HG03432 (cell line): ENCODE results near the gene KLF13.

Experiments used
- ATAC-seq: cut with Tn5 transposase; IDR thresholded peaks from one replicate; pipeline ENCODE4 v1.9.1; 2021; ENCODE audit warnings: mild to moderate bottlenecking, moderate library complexity; ENCODE audit not compliant: unreplicated experiment

Gene KLF13

DNA sequence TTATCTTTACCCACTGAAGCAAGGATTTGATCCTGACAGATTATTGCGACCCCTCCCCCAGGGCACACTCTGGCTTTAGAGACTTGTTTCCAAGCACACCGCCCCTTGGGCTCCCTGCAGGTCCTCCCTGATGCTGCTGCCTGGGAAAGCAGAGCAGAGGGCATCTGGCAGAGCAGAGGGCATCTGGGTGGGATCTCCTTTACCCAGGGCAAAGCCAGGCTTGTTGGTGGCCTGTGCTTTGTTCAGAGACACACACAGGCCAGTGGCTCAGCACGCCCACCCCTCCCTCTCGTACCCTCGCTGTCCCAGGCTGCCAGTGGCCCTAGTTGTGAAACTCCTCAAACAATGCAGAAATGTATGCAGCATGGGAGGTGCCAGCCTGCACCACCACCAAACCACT lies 4.8 kb downstream of the KLF13 start:
- ATAC-seq = no peak

DNA sequence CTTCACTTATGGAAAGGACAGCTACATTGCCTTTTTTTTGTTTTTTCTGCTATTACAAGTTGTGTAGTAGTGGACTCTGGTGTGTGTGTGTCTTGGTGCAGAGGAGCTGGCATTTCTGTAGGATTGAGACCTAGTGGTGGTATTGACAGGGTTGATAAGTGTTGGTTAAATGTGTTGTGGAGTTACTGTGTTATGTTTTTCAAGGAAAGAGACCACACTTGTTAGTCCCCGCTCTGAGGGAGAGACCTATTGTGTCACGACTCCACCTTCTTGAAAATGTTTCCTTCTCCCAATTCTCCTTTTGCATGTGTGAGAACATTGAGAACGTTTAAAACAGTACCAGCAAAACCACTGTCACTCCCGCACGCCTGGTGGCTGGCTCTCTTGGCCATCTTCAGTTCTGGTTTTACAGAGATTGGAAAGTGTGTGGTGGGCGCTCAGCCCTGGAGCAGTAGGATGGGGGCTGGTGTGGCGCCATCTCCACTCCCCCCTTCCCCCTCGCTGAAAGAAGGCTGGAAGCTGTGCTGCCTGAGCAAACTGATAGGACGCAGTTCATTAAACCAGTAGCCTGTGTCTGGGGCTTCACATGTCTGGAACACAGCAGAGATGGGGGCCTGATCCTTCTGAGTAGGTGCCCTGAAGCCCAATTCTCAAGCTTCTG lies 5.5 kb downstream of the KLF13 start:
- ATAC-seq = no peak

DNA sequence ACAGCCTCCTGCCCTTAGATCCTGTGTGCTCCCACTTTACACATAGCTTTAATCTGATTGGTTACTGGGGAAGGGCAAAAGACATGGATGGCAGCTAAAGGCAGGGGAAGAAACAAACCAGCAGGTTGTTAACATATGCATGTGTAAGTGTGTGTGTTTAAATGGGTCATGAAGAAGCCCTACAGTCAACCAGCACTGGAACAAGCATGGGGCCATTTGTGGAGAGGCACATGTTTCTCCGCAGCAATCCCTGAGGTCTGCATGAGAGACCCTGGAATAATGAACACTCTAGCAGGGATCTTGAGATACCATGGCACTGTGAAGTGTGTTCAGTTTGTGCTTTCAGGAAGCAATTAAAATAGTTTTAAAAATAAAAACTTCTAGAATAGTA lies 6.0 kb downstream of the KLF13 start:
- no peak for ATAC-seq

DNA sequence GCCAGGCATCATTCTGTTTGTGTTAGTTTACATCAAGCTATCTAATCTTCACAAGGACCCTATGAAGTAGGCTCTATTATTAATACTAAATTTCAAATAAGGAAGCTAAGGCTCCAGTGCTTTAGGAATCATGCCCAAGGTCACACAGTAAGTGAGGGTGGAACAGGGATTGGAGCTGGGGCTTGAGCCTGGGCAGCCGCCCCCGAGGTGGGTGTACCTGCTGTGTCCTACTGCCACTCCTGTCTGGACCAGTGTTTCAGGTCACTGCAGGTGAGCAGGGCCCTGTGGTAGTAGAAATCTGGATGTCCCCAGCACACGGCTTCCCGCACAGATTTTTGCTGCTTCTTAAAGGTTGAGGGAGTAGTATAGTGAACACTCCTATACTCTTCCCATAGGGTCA lies 6.5 kb downstream of the KLF13 start:
- no peak for ATAC-seq

DNA sequence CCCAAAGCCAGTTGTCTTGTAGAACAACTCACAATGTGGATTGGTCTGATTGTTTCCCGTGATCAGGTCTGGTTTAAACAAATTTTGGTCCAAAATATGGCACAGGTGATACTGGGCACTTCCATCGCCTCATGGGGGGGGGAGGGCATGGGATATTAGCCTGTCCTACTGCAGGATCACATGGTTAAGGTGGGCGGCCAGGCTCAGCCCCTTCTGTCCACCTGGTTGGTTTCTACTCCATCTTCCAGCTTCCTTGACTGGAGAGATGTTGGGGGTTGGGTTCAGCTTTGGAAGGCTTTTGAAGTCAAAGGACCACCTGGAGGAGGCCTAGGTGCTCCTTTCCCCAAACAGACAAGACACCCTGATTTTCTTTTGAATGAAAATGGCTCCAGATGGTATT lies 7.2 kb downstream of the KLF13 start:
- no peak for ATAC-seq

DNA sequence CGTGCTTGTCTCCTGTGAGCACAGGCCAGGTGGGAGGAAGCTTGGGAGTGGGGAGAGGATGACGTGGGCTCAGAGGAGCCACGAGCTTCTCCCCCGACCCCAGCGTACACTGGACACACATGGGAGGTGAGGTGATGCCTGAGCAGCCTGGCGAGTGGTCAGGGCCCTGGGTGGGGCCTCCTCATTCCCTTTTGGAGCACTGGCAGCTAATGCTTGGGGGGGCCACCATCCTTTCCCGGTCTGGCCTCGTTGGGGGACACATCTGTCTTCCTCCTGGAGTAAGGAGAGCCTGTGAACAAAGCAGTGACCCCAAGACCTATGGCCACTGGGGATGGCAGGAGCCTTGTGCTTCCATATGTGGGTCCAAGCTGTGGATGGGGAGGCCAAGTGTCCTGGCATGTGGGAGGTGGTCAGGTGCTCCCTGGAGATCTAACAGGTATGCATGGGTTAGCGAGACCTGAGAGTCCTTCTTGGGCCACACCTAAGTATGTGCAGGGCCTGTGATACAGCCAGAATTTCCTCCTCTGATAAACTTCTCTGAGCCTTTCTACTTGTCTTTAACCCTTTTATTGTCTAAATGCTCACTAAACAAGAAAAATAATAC lies 9.5 kb downstream of the KLF13 start:
- ATAC-seq = no peak

DNA sequence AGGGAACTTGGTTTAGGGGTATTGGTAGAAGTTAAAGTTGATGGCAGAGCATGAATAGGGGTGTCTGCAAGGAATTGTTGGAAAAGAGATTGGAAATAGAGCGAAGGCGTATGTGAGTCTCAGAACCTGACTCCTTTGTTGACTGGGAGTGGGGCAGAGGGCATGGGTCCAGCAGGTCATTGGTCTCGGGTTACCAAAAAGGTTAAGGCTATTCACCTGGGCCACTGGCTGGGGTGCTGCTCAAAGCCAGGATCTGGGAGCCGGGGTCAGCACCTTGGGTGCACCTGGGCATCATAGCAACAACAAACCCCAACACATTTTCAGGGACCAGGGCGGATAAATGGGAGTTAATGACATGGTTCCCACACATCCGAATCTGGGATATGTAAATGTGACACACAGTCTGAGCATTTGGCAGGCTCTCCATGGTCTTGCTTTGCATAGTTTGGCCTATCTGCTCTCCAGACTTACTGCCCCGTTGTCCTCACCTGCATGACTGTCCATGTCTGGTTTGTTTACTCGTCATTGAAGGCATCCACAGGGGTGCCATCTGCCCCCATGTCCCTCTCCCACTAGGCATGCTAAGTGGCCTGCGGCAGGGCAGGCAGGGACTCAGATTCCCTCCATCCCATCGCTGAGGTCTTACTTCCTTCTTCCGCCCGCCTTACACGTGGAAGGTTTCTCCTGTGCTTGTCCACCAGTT lies 10.1 kb downstream of the KLF13 start:
- ATAC-seq = no peak

DNA sequence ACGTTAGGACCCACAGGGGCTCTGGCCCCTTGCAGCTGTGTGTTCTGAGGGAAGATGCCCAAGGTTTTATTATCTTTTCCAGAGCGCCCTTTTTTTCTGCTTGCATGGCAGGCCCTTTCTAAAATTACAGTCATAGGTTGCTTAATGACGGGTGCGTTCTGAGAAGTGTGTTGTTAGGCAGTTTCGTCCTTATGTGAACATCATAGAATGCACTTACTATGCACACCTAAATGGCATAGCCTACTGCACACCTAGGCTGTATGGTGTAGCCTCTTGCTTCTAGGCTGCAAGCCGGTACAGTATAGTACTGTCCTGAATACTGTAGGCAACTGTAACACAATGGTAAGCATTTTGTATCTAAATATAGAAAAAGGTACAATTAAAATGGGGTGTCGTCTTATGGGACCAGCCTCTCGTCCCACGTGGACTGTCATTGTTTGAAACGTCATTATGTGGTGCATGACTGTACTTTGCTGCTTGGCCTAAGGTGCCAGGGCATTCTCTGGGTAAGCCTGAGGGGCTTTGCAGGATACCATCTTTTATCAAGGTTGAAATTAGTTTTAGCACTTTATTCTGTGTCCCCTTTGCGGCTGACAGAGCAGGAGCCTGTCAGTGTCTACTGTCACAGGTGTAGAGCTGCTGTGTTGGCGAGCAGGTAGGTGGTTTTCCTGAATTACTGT lies 10.9 kb downstream of the KLF13 start:
- no peak for ATAC-seq

DNA sequence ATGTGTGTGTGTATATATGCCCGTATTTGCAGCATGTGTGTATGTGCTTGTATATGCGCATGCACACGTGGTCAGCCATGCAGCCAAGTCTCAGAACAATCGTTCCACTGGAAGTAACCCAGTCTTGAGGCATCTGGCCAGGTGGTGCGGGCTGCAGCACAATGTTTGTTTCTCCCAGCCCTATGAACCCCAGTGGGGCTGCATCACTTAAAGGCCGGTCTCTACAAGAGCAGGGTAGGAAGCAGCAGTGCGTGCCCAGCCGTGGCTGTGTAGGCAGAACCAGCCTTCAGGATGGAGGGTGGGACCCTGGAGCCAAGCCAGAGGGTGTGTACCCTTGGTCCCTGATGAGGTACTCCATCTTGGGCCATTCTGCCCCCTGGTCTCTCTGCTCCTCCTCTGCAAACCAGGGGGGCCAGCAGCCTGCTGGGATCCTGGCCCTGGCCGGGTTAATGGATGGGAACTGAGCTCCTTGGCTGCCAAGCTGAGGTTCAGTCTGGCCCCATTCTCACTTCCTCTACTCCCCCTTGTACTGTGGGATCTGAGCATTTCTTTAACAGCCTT lies 11.8 kb downstream of the KLF13 start:
- ATAC-seq = peak; percentile 64

DNA sequence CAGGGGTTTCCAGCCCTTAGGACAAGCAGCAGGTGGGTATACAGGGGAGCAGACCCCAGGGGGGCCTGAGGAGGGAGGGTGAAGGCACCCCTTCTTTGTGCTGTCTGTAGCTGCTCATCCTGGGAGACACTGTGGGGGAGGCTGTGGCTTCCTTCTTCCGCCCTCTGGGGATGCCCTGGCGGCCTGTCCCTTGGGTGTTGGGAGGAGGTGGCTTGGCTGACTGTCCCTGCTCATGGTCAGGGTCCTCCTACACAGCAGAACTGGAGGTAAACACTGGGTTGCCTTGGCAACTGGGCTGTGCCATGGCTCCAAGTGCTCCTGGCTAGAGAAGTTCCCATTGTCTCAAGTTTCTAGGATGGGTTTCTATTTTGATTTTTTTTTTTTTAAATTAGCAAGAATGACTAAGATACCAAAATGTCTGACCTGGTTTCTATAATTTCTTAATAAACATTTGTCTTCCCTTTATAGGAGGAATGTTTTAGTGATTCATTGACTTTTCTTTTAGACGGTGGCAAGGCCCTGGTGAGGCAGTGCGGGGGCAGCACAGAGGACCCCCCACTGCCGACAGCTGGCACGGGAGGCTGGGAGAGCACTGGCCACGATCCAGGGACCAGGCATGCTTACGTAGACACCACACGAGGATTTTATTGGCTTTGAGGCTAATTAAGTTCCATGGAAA lies 12.4 kb downstream of the KLF13 start:
- peak; percentile 72 for ATAC-seq

DNA sequence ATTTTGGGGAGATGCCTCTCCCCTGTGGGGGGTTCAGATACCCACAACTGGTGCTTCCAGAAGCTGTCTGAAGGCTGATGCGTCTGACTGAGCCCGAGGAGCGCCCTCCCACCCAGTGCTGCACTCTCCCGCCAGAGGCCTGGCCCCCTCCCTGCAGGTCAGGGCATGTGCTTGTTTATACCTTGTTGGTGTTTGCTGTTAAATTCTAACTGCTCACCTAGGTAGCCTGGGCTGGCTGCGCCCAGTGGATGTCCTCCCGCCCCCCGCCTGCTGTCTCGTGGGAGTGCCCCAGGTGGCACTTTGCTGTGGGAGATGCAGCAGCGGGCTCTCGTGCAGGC lies 12.9 kb downstream of the KLF13 start:
- ATAC-seq = no peak

DNA sequence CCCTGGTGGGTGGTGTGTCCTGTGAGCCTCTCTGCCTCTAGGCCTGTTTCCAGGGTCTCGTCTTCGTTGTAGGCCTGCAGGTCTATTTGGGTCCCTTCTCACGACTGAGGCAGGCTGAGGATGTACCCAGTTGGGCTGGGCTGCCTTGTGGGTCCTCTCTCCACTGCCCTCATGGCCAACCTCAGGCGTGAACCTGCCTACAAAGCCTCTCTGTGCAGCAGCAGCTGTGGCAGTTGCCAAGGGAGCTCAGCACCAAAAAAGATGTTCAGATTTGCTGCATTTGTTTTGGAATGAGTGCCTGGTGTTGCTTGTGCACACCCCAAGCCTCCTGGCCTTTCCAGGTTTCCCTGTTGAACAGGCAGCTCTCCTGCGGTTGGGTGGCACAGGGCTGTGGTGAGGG lies 13.4 kb downstream of the KLF13 start:
- ATAC-seq = no peak

DNA sequence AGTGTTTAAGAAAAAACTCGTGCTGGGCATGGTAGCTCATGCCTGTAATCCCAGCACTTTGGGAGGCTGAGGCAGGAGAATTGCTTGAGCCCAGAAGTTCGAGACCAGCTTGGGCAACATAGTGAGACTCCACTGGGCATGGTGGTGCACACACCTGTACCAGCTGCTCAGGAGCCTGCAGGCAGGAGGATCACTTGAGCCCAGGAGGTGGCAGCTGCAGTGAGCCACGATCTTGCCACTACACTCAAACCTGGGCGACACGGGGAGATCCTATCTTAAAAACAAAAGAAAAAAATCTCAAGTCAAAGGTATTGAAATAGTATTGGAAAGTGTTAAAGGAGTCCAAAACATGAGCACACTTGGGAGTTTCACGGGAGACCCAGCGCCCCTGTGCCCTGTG lies 14.0 kb downstream of the KLF13 start:
- no peak for ATAC-seq

DNA sequence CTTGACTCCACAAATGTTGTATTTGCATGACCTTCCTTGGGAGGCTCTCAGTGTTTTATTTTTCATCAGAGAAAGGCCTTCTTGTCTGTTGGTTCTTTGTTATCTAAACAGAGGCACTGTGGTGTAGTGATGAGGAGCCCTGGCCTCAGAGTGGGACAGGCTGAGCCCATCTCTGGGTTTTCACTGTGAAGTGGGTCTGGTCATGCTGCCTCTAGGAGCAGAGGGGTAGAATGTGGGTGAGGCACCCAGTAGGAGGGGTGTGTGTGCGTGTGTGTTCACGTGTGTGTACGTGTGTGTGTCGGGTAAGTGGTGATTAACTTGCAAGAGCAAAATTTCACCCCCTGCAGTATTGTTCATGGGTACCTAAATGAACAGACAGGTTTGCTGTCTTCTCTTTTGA lies 14.4 kb downstream of the KLF13 start:
- ATAC-seq = no peak

DNA sequence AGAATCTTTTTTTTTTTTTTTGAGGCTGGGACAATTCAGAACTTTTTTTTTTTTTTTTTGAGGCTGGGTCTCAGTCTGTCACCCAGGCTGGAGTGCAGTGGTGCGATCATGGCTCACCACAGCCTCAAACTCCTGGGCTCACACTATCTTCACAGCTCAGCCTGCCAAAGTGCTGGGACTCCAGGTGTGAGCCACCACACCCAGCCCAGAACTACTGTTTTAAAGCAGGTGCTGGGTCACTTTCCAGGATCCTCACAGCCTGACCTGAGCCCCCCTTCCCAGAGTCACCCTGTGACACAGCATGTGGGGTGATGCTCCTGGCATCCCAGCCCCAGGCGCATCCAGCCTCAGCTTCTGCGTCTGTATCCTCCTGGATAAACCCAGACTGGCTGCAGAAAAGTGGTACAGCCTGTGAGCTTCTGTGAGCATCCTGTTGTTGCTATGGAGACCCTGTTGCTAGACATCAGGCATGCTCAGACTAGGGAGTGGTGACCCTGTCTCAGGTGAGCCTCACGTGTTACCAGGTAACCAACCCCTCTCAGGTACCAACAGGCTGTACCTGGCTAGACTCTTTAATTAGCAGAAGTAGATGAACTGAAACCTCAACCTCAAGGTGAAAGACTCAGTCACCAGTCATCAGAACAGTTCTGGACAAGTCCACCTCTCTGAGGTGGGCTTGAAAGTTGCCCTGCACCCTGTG lies 15.0 kb downstream of the KLF13 start:
- ATAC-seq = no peak

DNA sequence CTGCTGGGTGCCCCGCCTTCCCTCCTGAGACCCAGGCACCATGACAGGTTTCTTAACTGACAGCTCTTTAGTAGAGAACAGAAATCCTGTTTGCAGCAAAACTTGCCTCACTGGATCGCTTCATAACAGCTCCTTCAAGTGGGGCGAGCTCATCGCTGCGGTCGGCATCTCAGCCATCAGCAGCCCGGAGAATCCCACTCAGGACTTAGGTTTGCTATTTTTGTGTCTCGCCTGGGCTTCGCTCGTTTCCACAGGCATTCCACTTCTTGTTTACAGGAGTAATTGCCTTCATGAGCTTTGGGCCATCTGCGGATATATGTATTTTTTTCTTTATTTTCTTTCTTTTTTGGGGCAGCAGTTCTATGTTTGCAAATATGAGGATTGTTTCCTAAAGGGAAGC lies 15.7 kb downstream of the KLF13 start:
- no peak for ATAC-seq

DNA sequence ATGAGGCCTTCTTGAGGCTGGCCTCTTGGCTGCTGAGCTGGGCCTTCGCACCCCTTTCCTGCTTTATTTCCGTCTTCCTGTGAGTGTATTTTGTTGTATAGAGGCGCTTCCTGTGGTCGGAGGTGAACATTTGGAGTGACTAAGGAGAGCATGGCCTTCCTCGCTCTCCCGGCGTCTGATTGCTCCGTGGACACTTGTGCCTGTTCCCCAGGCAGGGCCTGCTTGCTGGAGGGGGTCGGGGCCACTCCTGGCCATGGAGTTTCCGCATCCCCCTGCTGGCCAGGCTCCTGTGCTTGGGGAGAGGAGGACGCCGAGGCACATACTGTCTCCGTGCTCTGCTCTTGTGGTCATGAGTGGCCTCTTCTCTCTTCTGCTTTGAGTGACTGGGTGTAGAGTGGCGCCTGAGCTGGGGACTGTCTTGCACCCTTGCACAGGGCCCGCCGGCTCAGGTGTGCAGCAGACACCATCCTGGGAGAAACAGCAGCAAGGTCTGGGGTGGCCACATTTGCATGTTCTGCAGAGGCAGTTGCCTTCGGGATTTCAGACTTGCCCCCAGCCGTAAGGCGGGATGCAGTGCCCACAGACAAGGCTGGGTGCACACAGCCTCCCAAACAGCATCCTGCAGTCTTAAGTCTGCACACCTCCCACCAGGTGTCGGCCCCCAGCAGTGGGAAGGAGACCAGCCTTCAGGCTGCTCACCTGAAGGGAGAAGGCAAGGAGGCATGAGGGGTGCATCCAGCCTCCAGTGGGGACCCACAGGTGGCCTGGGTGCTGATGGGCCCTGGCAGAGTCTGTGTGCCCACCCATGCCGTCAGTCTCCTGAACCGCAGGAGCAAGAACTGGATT lies 16.4 kb downstream of the KLF13 start:
- ATAC-seq = no peak

DNA sequence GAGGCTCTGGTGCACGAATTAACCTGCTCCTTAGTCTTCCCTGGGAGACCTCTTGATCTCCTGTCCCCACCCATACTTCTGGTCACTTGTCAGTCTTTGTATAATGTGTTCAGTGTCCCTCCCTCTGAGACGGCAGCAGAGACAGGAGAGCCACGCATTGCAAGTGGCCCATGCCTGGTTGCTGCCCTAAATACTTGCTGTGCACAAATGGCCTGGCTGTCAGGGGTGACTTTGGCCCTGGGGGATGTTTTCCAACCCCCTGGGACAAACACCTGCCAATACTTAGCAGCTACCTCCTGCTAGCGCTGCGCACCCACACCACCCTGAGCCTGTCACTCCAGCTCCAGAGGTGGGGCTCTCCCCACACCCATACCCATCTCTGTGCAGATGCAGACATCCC lies 17.2 kb downstream of the KLF13 start:
- ATAC-seq = no peak

DNA sequence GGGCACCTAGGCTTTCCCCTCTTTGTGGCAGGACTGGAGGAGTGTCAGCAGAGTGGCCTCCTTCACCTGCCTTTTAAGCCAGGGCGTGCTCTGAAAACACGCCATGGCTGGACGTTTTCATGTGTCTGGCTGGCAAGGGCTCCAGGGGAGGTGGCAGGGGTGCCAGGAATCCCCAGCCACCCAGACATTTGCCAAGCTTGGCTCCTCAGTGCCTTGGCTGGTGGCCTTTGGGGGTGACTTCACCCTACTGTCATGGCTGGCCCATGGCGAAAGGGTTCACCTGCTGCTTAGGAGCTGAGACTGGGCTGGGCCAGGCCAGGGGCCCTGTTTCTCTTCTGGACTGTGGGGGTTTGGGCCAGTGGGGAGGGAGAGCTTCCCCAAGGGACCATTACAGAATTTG lies 17.6 kb downstream of the KLF13 start:
- ATAC-seq = no peak
